ENCODE data around the gene SIPA1L3. TPM values are rescaled to one million over a fixed set of nuclear protein-coding genes. Genes with fewer than 3 reads are reported as not detected.
A peak's percentile ranks its signal among the peaks of the same experiment; 100 is the strongest.

Gene SIPA1L3
- polyA plus RNA-seq, 2 of the 4 experiments (the other 2 are of a cell fraction) = 28.9 to 50.6 TPM

GRCh38 chr19:37872383-37872782, 34.6 kb upstream of the SIPA1L3 start:
- H3K27ac ChIP-seq = no peak overlapping the region
- H3K9me3 ChIP-seq = peaks cover 89% of the 10 kb centered on the region
- no peaks in the 10 kb centered on the region for H3K4me1 ChIP-seq
- ATAC-seq (peak; percentile 25 to 28; a peak in 2 of 6 replicates), DNase-seq (ENCODE audit: low read depth in 1 of 2, low spot score in 1 of 2) (no peak), FAIRE-seq (no peak)
- ChIA-PET CTCF (interaction anchor here (0.6 to 2.8 kb wide), 2 partner anchors 30 to 75 kb away, joined by 3 to 14 read pairs; no protein-coding TSS in a partner anchor), POLR2A (no interaction called here)
- H3K4me3 ChIP-seq = no peak overlapping the region
- no peak for TF ChIP-seq MYC (IDR thresholded peaks at IDR 0.05; ENCODE audit: borderline replicate concordance, low read length)
- TF ChIP-seq KDM1A (IDR thresholded peaks at IDR 0.05; ENCODE audit: low read depth) = no peak
- TF ChIP-seq CEBPB (IDR thresholded peaks at IDR 0.05) = no peak
- TF ChIP-seq MAFK (IDR thresholded peaks at IDR 0.05; ENCODE audit: partially characterized antibody) = no peak
- no peak for TF ChIP-seq ELK1 (IDR thresholded peaks at IDR 0.05; ENCODE audit: low read depth, low read length)
- TF ChIP-seq PHF8 (IDR thresholded peaks at IDR 0.05; ENCODE audit: borderline replicate concordance, low read depth) = no peak
- no peak for TF ChIP-seq ESRRA (IDR thresholded peaks at IDR 0.05; ENCODE audit: borderline replicate concordance, low read length)
- no peak overlapping the region for H3K4me2 ChIP-seq
- WGBS (ENCODE audit: missing lambda C conversion rate) = 10% methylated on average over 5 of the region's 5 CpGs

GRCh38 chr19:37874784-37875183, 32.2 kb upstream of the SIPA1L3 start:
- ATAC-seq = peak in 1 of 2 experiments; percentile 54; a peak in 3 of 6 replicates
- ChIA-PET POLR2A (no interaction called here), CTCF (interaction anchor here (1.4 to 2.8 kb wide), 3 partner anchors 23 to 28 kb away, joined by 3 to 14 read pairs (median 3); no protein-coding TSS in a partner anchor)
- TF ChIP-seq CBX2 (IDR thresholded peaks at IDR 0.05; ENCODE audit: borderline replicate concordance, low read depth) (no peak), ELK1 (IDR thresholded peaks at IDR 0.05; ENCODE audit: low read depth, low read length) (no peak), FOSL2 (IDR thresholded peaks at IDR 0.05) (no peak), FOSL2 (CRISPR knock-in tag; IDR thresholded peaks at IDR 0.05) (no peak), HES2 (IDR thresholded peaks at IDR 0.05) (no peak), PHF8 (IDR thresholded peaks at IDR 0.05; ENCODE audit: borderline replicate concordance, low read depth) (no peak), EHMT2 (IDR thresholded peaks at IDR 0.05; ENCODE audit: low read depth) (no peak), RCOR1 (IDR thresholded peaks at IDR 0.05; ENCODE audit: low read depth, low read length) (no peak), NR3C1 (IDR thresholded peaks at IDR 0.05) (no peak), HOXB5 (CRISPR knock-in tag; IDR thresholded peaks at IDR 0.05) (no peak), KDM1A (IDR thresholded peaks at IDR 0.05; ENCODE audit: low read depth) (no peak), MAX (IDR thresholded peaks at IDR 0.05) (no peak)
- Histone ChIP-seq H3K27ac (no peak overlapping the region), H3K4me1 (no peaks in the 10 kb centered on the region), H3K4me2 (no peak overlapping the region), H3K4me3 (no peak overlapping the region), H3K9me3 (peaks cover 79% of the 10 kb centered on the region)
- FAIRE-seq = peak; percentile 65
- DNase-seq (ENCODE audit: low read depth in 1 of 2, low spot score in 1 of 2) = no peak
- 6% methylated on average over 3 of the region's 3 CpGs for WGBS (ENCODE audit: missing lambda C conversion rate)

GRCh38 chr19:37876032-37876431, 31.0 kb upstream of the SIPA1L3 start:
- no peak for TF ChIP-seq NFE2L2 (conservative IDR thresholded peaks at IDR 0.05; ENCODE audit: low read length)
- no peak for TF ChIP-seq E2F6 (IDR thresholded peaks at IDR 0.05; ENCODE audit: borderline replicate concordance, low read depth)
- no peak for TF ChIP-seq TP53 (CRISPR knock-in tag; IDR thresholded peaks at IDR 0.05)
- no peak for TF ChIP-seq MAX (IDR thresholded peaks at IDR 0.05)
- no peak for TF ChIP-seq JUNB (IDR thresholded peaks at IDR 0.05)
- no peak for TF ChIP-seq HES2 (IDR thresholded peaks at IDR 0.05)
- TF ChIP-seq CHD4 (IDR thresholded peaks at IDR 0.05; ENCODE audit: borderline replicate concordance) = no peak
- TF ChIP-seq RARB (CRISPR knock-in tag; IDR thresholded peaks at IDR 0.05) = no peak
- TF ChIP-seq USF2 (IDR thresholded peaks at IDR 0.05) = no peak
- TF ChIP-seq RFX5 (IDR thresholded peaks at IDR 0.05) = no peak
- Histone ChIP-seq H3K9me3 (peaks cover 74% of the 10 kb centered on the region), H3K27ac (no peak overlapping the region), H3K4me1 (no peaks in the 10 kb centered on the region), H3K4me2 (no peak overlapping the region), H3K4me3 (no peak overlapping the region)
- CTCF ChIA-PET = no interaction called here
- FAIRE-seq (no peak), DNase-seq (ENCODE audit: low read depth in 1 of 2, low spot score in 1 of 2) (no peak), ATAC-seq (no peak)
- POLR2A ChIA-PET = interaction anchor here (0.7 kb wide), 1 partner anchor 107 kb away, joined by 4 read pairs; no protein-coding TSS in a partner anchor
- WGBS (ENCODE audit: missing lambda C conversion rate) = 8% methylated on average over 2 of the region's 2 CpGs
